MM.1S (cell line): ENCODE measurements around the gene IQUB.

Source experiments
- DNase-seq: peaks from one replicate; pipeline ENCODE4 v3.0.0-alpha.2; 2015
- H2AFZ ChIP-seq: fragments of 300-600 bp; sonication (generic); 2 replicates; pipeline ENCODE4 v1.6.0; 2016; ENCODE audit warnings: antibody characterized with exemption, low read length
- H3F3A ChIP-seq: fragments of 300-600 bp; sonication (generic); 2 replicates; pipeline ENCODE4 v1.6.1; 2016; ENCODE audit warnings: mild to moderate bottlenecking, antibody characterized with exemption, low read length, moderate library complexity, mixed read lengths; ENCODE audit not compliant: insufficient read depth
- H3K27ac ChIP-seq: fragments of 300-600 bp; sonication (generic); 2 replicates; pipeline ENCODE4 v1.5.1; 2016; ENCODE audit warnings: mild to moderate bottlenecking, low read length
- H3K27me3 ChIP-seq: fragments of 300-600 bp; sonication (generic); replicated peaks from 2 replicates; pipeline ENCODE4 v1.6.0; 2016; ENCODE audit warnings: low read length; ENCODE audit not compliant: insufficient read depth
- H3K36me3 ChIP-seq: fragments of 300-600 bp; sonication (generic); replicated peaks from 2 replicates; pipeline ENCODE4 v1.6.1; 2016; ENCODE audit warnings: mild to moderate bottlenecking, low read length, mixed read lengths; ENCODE audit not compliant: insufficient read depth
- H3K4me1 ChIP-seq: fragments of 300-600 bp; sonication (generic); 2 replicates; pipeline ENCODE4 v1.6.1; 2016; ENCODE audit warnings: low read length, mixed read lengths
- H3K4me2 ChIP-seq: fragments of 300-600 bp; sonication (generic); 2 replicates; pipeline ENCODE4 v1.6.0; 2016; ENCODE audit warnings: low read depth, low read length
- H3K4me3 ChIP-seq: fragments of 300-600 bp; sonication (generic); 2 replicates; pipeline ENCODE4 v1.5.1; 2016; ENCODE audit warnings: low read length, mixed read lengths
- H3K79me2 ChIP-seq: fragments of 300-600 bp; sonication (generic); 2 replicates; pipeline ENCODE4 v1.6.1; 2016; ENCODE audit warnings: mixed run types, low read length, mixed read lengths
- H3K9ac ChIP-seq: fragments of 300-600 bp; sonication (generic); 2 replicates; pipeline ENCODE4 v1.6.1; 2016; ENCODE audit warnings: low read length, mixed read lengths
- H3K9me2 ChIP-seq: fragments of 300-600 bp; sonication (generic); replicated peaks from 2 replicates; pipeline ENCODE4 v1.6.1; 2016; ENCODE audit warnings: mild to moderate bottlenecking, low read length, mixed read lengths; ENCODE audit not compliant: insufficient read depth
- H3K9me3 ChIP-seq: fragments of 300-600 bp; sonication (generic); replicated peaks from 2 replicates; pipeline ENCODE4 v1.6.1; 2016; ENCODE audit warnings: mild to moderate bottlenecking, low read length, mixed read lengths; ENCODE audit not compliant: insufficient read depth
- H4K20me1 ChIP-seq: fragments of 300-600 bp; sonication (generic); 2 replicates; pipeline ENCODE4 v1.6.1; 2016; ENCODE audit warnings: mild to moderate bottlenecking, low read length, moderate library complexity, mixed read lengths; ENCODE audit not compliant: insufficient read depth
- CTCF ChIP-seq: fragments of 300-600 bp; sonication (generic); IDR thresholded peaks from 2 replicates; pipeline ENCODE4 v1.5.1; 2016; ENCODE audit warnings: antibody characterized with exemption, low read length, mixed read lengths
- EZH2 ChIP-seq: fragments of 300-600 bp; sonication (generic); optimal IDR thresholded peaks from 2 replicates; pipeline ENCODE3; 2017; ENCODE audit warnings: low read depth, mild to moderate bottlenecking, antibody characterized with exemption, low read length, mixed read lengths
- EZH2phosphoT487 ChIP-seq: fragments of 300-600 bp; sonication (generic); IDR thresholded peaks from 2 replicates; pipeline ENCODE4 v1.6.1; 2018; ENCODE audit warnings: antibody characterized with exemption, low read length

Gene IQUB

GRCh38 chr7:123463890-123464289, 70.5 kb downstream of the IQUB start:
- Histone ChIP-seq H3F3A (no peaks in the 10 kb centered on the region), H3K79me2 (no peaks in the 10 kb centered on the region), H2AFZ (no peak overlapping the region), H3K36me3 (no peaks in the 10 kb centered on the region), H3K9ac (no peak overlapping the region), H3K27me3 (no peaks in the 10 kb centered on the region), H3K9me2 (0 out of 2 replicates have a peak, but pooled peaks cover 3% of the 10 kb centered on the region), H3K4me1 (no peaks in the 10 kb centered on the region), H3K4me2 (no peak overlapping the region), H4K20me1 (no peaks in the 10 kb centered on the region), H3K9me3 (no peaks in the 10 kb centered on the region), H3K27ac (no peak overlapping the region), H3K4me3 (no peak overlapping the region)
- TF ChIP-seq EZH2phosphoT487 (no peak), EZH2 (no peak), CTCF (no peak)
- no peak for DNase-seq

- Histone ChIP-seq H3K4me2 (no peak overlapping the region), H3F3A (no peaks in the 10 kb centered on the region)
- TF ChIP-seq EZH2, result no peak
- TF ChIP-seq CTCF, result no peak
- no peak for TF ChIP-seq EZH2phosphoT487
Observed at GRCh38 chr7:123460616-123461015, 73.8 kb downstream of the IQUB start.

GRCh38 chr7:123455965-123456470, 78.4 kb downstream of the IQUB start:
- H3K79me2 ChIP-seq, result no peaks in the 10 kb centered on the region
- no peak overlapping the region for H3K4me2 ChIP-seq
- H3K9me3 ChIP-seq, result no peaks in the 10 kb centered on the region
- no peaks in the 10 kb centered on the region for H4K20me1 ChIP-seq
- DNase-seq, result no peak
- no peaks in the 10 kb centered on the region for H3K4me1 ChIP-seq
- H3K36me3 ChIP-seq, result no peaks in the 10 kb centered on the region
- H3K9me2 ChIP-seq, result 0 out of 2 replicates have a peak, but pooled peaks cover under 1% of the 10 kb centered on the region
- no peak overlapping the region for H3K4me3 ChIP-seq
- no peak overlapping the region for H2AFZ ChIP-seq
- no peak for TF ChIP-seq EZH2
- no peak for TF ChIP-seq CTCF
- TF ChIP-seq EZH2phosphoT487, result no peak
- no peak overlapping the region for H3K27ac ChIP-seq
- no peak overlapping the region for H3K9ac ChIP-seq
- no peaks in the 10 kb centered on the region for H3K27me3 ChIP-seq
- H3F3A ChIP-seq, result no peaks in the 10 kb centered on the region

More at GRCh38 chr7:123460616-123461015, 73.8 kb downstream of the IQUB start:
- no peak for DNase-seq
- Histone ChIP-seq H3K79me2 (no peaks in the 10 kb centered on the region), H3K36me3 (no peaks in the 10 kb centered on the region), H3K9ac (no peak overlapping the region), H2AFZ (no peak overlapping the region), H3K4me1 (no peaks in the 10 kb centered on the region), H3K4me3 (no peak overlapping the region), H3K9me3 (no peaks in the 10 kb centered on the region), H4K20me1 (no peaks in the 10 kb centered on the region), H3K9me2 (0 out of 2 replicates have a peak, but pooled peaks cover 3% of the 10 kb centered on the region), H3K27ac (no peak overlapping the region), H3K27me3 (no peaks in the 10 kb centered on the region)
